PC-3 (cell line): ENCODE measurements around the gene TBC1D14.

Experiments used
- CTCF ChIP-seq: fragments of 300-600 bp; sonication (generic); conservative IDR thresholded peaks from 2 replicates; pipeline ENCODE4 v1.5.1; 2017; ENCODE audit warnings: antibody characterized with exemption, low read depth, mild to moderate bottlenecking, low read length
- EZH2 ChIP-seq: fragments of 300-600 bp; sonication (generic); IDR thresholded peaks from one replicate; pipeline ENCODE4 v1.6.1; 2017; ENCODE audit warnings: antibody characterized with exemption, mild to moderate bottlenecking, low read length; ENCODE audit not compliant: unreplicated experiment
- EZH2phosphoT487 ChIP-seq: fragments of 300-600 bp; sonication (generic); IDR thresholded peaks from 2 replicates; pipeline ENCODE4 v1.6.1; 2018; ENCODE audit warnings: mild to moderate bottlenecking, antibody characterized with exemption, low read length, borderline replicate concordance

DNA sequence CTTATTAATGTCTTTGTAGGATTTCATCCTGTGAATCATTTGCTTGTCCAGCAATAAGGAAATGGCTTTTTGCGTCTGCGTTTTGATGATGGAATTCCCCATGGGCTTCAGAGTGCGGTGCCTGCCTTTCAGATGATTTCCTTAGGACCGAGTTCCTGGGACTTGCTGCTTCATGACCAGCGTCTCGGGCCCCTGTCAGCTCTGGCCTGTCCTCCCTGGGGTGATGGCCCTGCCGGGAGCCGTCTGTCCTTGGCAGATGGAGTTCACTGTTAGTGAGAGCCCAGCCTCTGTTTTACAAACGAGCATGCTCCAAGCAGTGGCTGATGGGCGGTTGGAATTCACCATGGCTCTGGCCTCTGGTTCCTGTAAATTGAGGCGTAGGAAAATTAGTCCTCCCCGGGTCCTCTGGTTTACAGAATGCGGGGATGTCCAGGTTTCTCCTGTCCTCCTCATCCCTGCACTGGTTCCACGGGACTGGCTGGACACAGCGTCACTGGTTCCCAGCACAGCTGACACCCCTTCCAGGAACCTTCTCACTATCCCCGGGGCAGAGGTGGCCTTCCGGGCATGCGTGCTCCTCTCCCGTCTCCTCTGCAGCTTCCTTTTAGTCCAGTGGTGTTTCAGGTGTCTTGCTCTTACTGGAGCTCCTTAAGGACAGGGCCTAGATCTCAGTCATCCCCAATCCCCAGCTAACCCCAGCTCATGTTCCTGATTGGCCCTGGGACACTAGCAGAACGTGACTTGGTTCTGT lies 34.9 kb downstream of the TBC1D14 start:
- no peak for TF ChIP-seq CTCF
- no peak for TF ChIP-seq EZH2
- no peak for TF ChIP-seq EZH2phosphoT487
